ENCODE measurements around the gene HS3ST4. TPM values are rescaled to one million over a fixed set of nuclear protein-coding genes. Genes with fewer than 3 reads are reported as not detected.

The HS3ST4 gene
- total RNA-seq, 1 experiment from 2014 or later: not detected

- Mint-ChIP-seq H3K4me3 (ENCODE audit: unreplicated experiment) (no peak overlapping the region), H3K27me3 (ENCODE audit: insufficient read depth, unreplicated experiment) (no peaks in the 10 kb centered on the region), H3K36me3 (ENCODE audit: insufficient read depth, unreplicated experiment) (no peaks in the 10 kb centered on the region), H3K4me1 (ENCODE audit: insufficient read depth, unreplicated experiment) (no peaks in the 10 kb centered on the region), H3K9me3 (ENCODE audit: unreplicated experiment) (peaks cover 54% of the 10 kb centered on the region), H3K27ac (ENCODE audit: low read depth, unreplicated experiment) (no peak overlapping the region)
- POLR2A ChIA-PET: interaction anchor here (0.6 kb wide), 1 partner anchor 1607 kb away, joined by 3 read pairs; no protein-coding TSS in a partner anchor
- no peak for DNase-seq (ENCODE audit: unreplicated experiment)
- BruUV-seq (replicated peaks): no TSS peak
- CTCF ChIA-PET: no interaction called here
- intact Hi-C loops (cut with micrococcal nuclease): no loop called here
- TF ChIP-seq CTCF (IDR thresholded peaks at IDR 0.05; ENCODE audit: unreplicated experiment): no peak
These were observed 250.2 kb downstream of the HS3ST4 start for GRCh38 chr16:25941800-25942499.

GRCh38 chr16:25950586-25951281 lies 259.0 kb downstream of the HS3ST4 start:
- Mint-ChIP-seq H3K27me3 (ENCODE audit: insufficient read depth, unreplicated experiment) (no peaks in the 10 kb centered on the region), H3K4me1 (ENCODE audit: insufficient read depth, unreplicated experiment) (no peaks in the 10 kb centered on the region), H3K9me3 (ENCODE audit: unreplicated experiment) (peaks cover 56% of the 10 kb centered on the region), H3K36me3 (ENCODE audit: insufficient read depth, unreplicated experiment) (no peaks in the 10 kb centered on the region), H3K27ac (ENCODE audit: low read depth, unreplicated experiment) (no peak overlapping the region), H3K4me3 (ENCODE audit: unreplicated experiment) (no peak overlapping the region)
- POLR2A ChIA-PET: no interaction called here
- no peak for TF ChIP-seq CTCF (IDR thresholded peaks at IDR 0.05; ENCODE audit: unreplicated experiment)
- CTCF ChIA-PET: no interaction called here
- intact Hi-C loops (cut with micrococcal nuclease): no loop called here
- BruUV-seq (replicated peaks): no TSS peak
- no peak for DNase-seq (ENCODE audit: unreplicated experiment)

- CTCF ChIA-PET: no interaction called here
- no peaks in the 10 kb centered on the region for H3K4me1 Mint-ChIP-seq (ENCODE audit: insufficient read depth, unreplicated experiment)
- TF ChIP-seq CTCF (IDR thresholded peaks at IDR 0.05; ENCODE audit: unreplicated experiment): no peak
- no peak overlapping the region for H3K4me3 Mint-ChIP-seq (ENCODE audit: unreplicated experiment)
- no TSS peak for BruUV-seq (replicated peaks)
- POLR2A ChIA-PET: no interaction called here
- intact Hi-C loops (cut with micrococcal nuclease): no loop called here
- no peaks in the 10 kb centered on the region for H3K36me3 Mint-ChIP-seq (ENCODE audit: insufficient read depth, unreplicated experiment)
- peaks cover 43% of the 10 kb centered on the region for H3K9me3 Mint-ChIP-seq (ENCODE audit: unreplicated experiment)
- DNase-seq (ENCODE audit: unreplicated experiment): no peak
- H3K27me3 Mint-ChIP-seq (ENCODE audit: insufficient read depth, unreplicated experiment): no peaks in the 10 kb centered on the region
- no peak overlapping the region for H3K27ac Mint-ChIP-seq (ENCODE audit: low read depth, unreplicated experiment)
These were observed 260.2 kb downstream of the HS3ST4 start for GRCh38 chr16:25951999-25952398.

- Mint-ChIP-seq H3K4me1 (ENCODE audit: insufficient read depth, unreplicated experiment) (no peaks in the 10 kb centered on the region), H3K36me3 (ENCODE audit: insufficient read depth, unreplicated experiment) (no peaks in the 10 kb centered on the region), H3K27ac (ENCODE audit: low read depth, unreplicated experiment) (no peak overlapping the region), H3K4me3 (ENCODE audit: unreplicated experiment) (no peak overlapping the region), H3K9me3 (ENCODE audit: unreplicated experiment) (peaks cover 39% of the 10 kb centered on the region), H3K27me3 (ENCODE audit: insufficient read depth, unreplicated experiment) (no peaks in the 10 kb centered on the region)
- POLR2A ChIA-PET: interaction anchor here (0.6 kb wide), 1 partner anchor 1608 kb away, joined by 3 read pairs; no protein-coding TSS in a partner anchor
- BruUV-seq (replicated peaks): no TSS peak
- CTCF ChIA-PET: interaction anchor here (1.0 kb wide), 1 partner anchor 28 kb away, joined by 4 read pairs; no protein-coding TSS in a partner anchor
- intact Hi-C loops (cut with micrococcal nuclease): no loop called here
- DNase-seq (ENCODE audit: unreplicated experiment): no peak
- TF ChIP-seq CTCF (IDR thresholded peaks at IDR 0.05; ENCODE audit: unreplicated experiment): no peak
These were observed 261.2 kb downstream of the HS3ST4 start for GRCh38 chr16:25952983-25953382.
